Tibial nerve (tissue), 4 donors: ENCODE data around the gene DHRSX. TPM values are rescaled to one million over a fixed set of nuclear protein-coding genes. Genes with fewer than 3 reads are reported as not detected.

ENCODE experiments used
- DNase-seq, 2 donors: peaks; one replicate each; pipeline ENCODE4 v3.0.0-alpha.2; 2019; ENCODE audit warnings: low spot score in 2 of 2
- H3K27ac ChIP-seq, 4 donors: fragments of 200-600 bp; sonication (generic) in 3 of 4; one replicate each; pipeline ENCODE4 v1.5.1; 2017 to 2019; ENCODE audit warnings: mild to moderate bottlenecking in 1 of 4
- H3K27me3 ChIP-seq, 2 donors: fragments of 200-600 bp; sonication (generic) in 1 of 2; one replicate each; pipeline versions ENCODE4 v1.5.1 to v1.6.0; 2017 to 2019
- H3K36me3 ChIP-seq, 3 donors: fragments of 200-600 bp; sonication (generic); one replicate each; pipeline ENCODE4 v1.5.1; 2018 to 2019
- H3K4me1 ChIP-seq, 4 donors: fragments of 200-600 bp; sonication (generic) in 3 of 4; one replicate each; pipeline ENCODE4 v1.5.1; 2017 to 2019
- H3K4me3 ChIP-seq, 4 donors: fragments of 200-600 bp; sonication (generic) in 3 of 4; one replicate each; pipeline ENCODE4 v1.5.1; 2017 to 2019; ENCODE audit warnings: mild to moderate bottlenecking in 1 of 4, moderate library complexity in 1 of 4
- H3K9me3 ChIP-seq, 4 donors: fragments of 200-600 bp; sonication (generic) in 3 of 4; one replicate each; pipeline ENCODE4 v1.5.1; 2017 to 2019
- CTCF ChIP-seq, 5 experiments: fragments of 200-600 bp in 3 of 5; fragments of 450-650 bp in 2 of 5; sonication (generic) in 3 of 5; IDR thresholded peaks; one replicate each; pipeline ENCODE4 v1.5.1; 2016 to 2019; ENCODE audit warnings: antibody characterized with exemption in 5 of 5, mild to moderate bottlenecking in 3 of 5, moderate library complexity in 2 of 5
- EP300 ChIP-seq, 2 donors: sonication (generic); formaldehyde crosslinking; IDR thresholded peaks; one replicate each; pipeline ENCODE4 v1.6.1; 2017; ENCODE audit warnings: antibody characterized with exemption in 2 of 2, mild to moderate bottlenecking in 1 of 2
- POLR2A ChIP-seq, 2 donors: fragments of 450-650 bp; IDR thresholded peaks; one replicate each; pipeline ENCODE4 v1.6.1; 2017; ENCODE audit warnings: antibody characterized with exemption in 2 of 2, mild to moderate bottlenecking in 2 of 2, moderate library complexity in 2 of 2
- WGBS, 2 donors: methylation state at CpG; one replicate each; pipeline ENCODE4 v1.1.5; 2018; 5-methylcytosine and 5-hydroxymethylcytosine counted together
- total RNA-seq, 4 donors: library from RNA; depleted of rRNA; stranded (reverse); fragments of >200 nt; gene quantifications; one replicate each; pipeline ENCODE4 v1.1.0, GENCODE V29; 2016

The DHRSX gene
- total RNA-seq, 4 donors from 2014 or later, result 20.3 to 44.3 (median 31.7) TPM

GRCh38 chrX:2301901-2302300, 198.9 kb downstream of the DHRSX start:
- H3K4me1 ChIP-seq, result peaks cover 0 to 18% (median 0%) of the 10 kb centered on the region in 4 donors
- DNase-seq, result no peak
- no peaks in the 10 kb centered on the region for H3K9me3 ChIP-seq
- no peaks in the 10 kb centered on the region for H3K36me3 ChIP-seq
- TF ChIP-seq EP300 (IDR thresholded peaks at IDR 0.05) (no peak), POLR2A (IDR thresholded peaks at IDR 0.05) (no peak), CTCF (IDR thresholded peaks at IDR 0.05) (no peak)
- no peaks in the 10 kb centered on the region for H3K27me3 ChIP-seq
- H3K27ac ChIP-seq, result no peak overlapping the region
- WGBS, 2 donors, result 89 to 92% methylated on average over 6 of the region's 6 CpGs
- no peak overlapping the region for H3K4me3 ChIP-seq

- Histone ChIP-seq H3K4me1 (peaks cover 0 to 18% (median 0%) of the 10 kb centered on the region in 4 donors), H3K4me3 (no peak overlapping the region), H3K9me3 (peaks cover 0 to 10% (median 0%) of the 10 kb centered on the region in 4 donors), H3K36me3 (no peaks in the 10 kb centered on the region), H3K27me3 (no peaks in the 10 kb centered on the region), H3K27ac (no peak overlapping the region)
- no peak for DNase-seq
- 31% methylated on average over 4 of the region's 4 CpGs for WGBS, 2 donors
- TF ChIP-seq EP300 (IDR thresholded peaks at IDR 0.05) (no peak), CTCF (IDR thresholded peaks at IDR 0.05) (no peak), POLR2A (IDR thresholded peaks at IDR 0.05) (no peak)
Measured at GRCh38 chrX:2299871-2300270, 200.9 kb downstream of the DHRSX start.

- Histone ChIP-seq H3K9me3 (no peaks in the 10 kb centered on the region), H3K27me3 (no peaks in the 10 kb centered on the region), H3K27ac (no peak overlapping the region), H3K4me3 (no peak overlapping the region), H3K4me1 (no peaks in the 10 kb centered on the region), H3K36me3 (peaks cover 0 to 50% (median 3%) of the 10 kb centered on the region in 3 donors)
- DNase-seq, result no peak
- TF ChIP-seq CTCF (IDR thresholded peaks at IDR 0.05), result no peak
- no peak for TF ChIP-seq POLR2A (IDR thresholded peaks at IDR 0.05)
- TF ChIP-seq EP300 (IDR thresholded peaks at IDR 0.05), result no peak
- WGBS, 2 donors, result 90 to 97% methylated on average over 2 of the region's 2 CpGs
Measured at GRCh38 chrX:2286731-2287130, 214.0 kb downstream of the DHRSX start.

- Histone ChIP-seq H3K27ac (no peak overlapping the region), H3K36me3 (peaks cover 0 to 30% (median 3%) of the 10 kb centered on the region in 3 donors), H3K4me1 (no peaks in the 10 kb centered on the region), H3K27me3 (no peaks in the 10 kb centered on the region), H3K9me3 (no peaks in the 10 kb centered on the region), H3K4me3 (no peak overlapping the region)
- WGBS, 2 donors, result 88 to 96% methylated on average over 4 of the region's 4 CpGs
- DNase-seq, result no peak
- TF ChIP-seq EP300 (IDR thresholded peaks at IDR 0.05) (no peak), POLR2A (IDR thresholded peaks at IDR 0.05) (no peak), CTCF (IDR thresholded peaks at IDR 0.05) (no peak)
Measured at GRCh38 chrX:2284601-2285000, 216.2 kb downstream of the DHRSX start.

GRCh38 chrX:2284133-2284532, 216.6 kb downstream of the DHRSX start:
- no peak overlapping the region for H3K27ac ChIP-seq
- 91 to 97% methylated on average over 3 of the region's 3 CpGs for WGBS, 2 donors
- DNase-seq, result no peak
- no peak overlapping the region for H3K4me3 ChIP-seq
- no peak for TF ChIP-seq EP300 (IDR thresholded peaks at IDR 0.05)
- TF ChIP-seq POLR2A (IDR thresholded peaks at IDR 0.05), result no peak
- no peak for TF ChIP-seq CTCF (IDR thresholded peaks at IDR 0.05)
- H3K36me3 ChIP-seq, result peaks cover 0 to 26% (median 1%) of the 10 kb centered on the region in 3 donors
- H3K9me3 ChIP-seq, result no peaks in the 10 kb centered on the region
- no peaks in the 10 kb centered on the region for H3K4me1 ChIP-seq
- H3K27me3 ChIP-seq, result no peaks in the 10 kb centered on the region
